SK-N-SH (cell line): ENCODE results near the gene SNRNP25.

ENCODE experiments used
- CTCF ChIP-seq: fragments of 200-600 bp; sonication (generic); IDR thresholded peaks from 2 replicates; pipeline ENCODE4 v1.6.1; 2017; ENCODE audit warnings: antibody characterized with exemption, mild to moderate bottlenecking, moderate library complexity
- RFX5 ChIP-seq: IDR thresholded peaks from 2 replicates; pipeline ENCODE4 v1.6.1; 2012; ENCODE audit warnings: mild to moderate bottlenecking, improper control_type of control experiment, low read length
- TF ChIP-seq, protein P1 (sequence below): IDR thresholded peaks from 2 replicates; pipeline ENCODE4 v1.6.1; 2012; ENCODE audit warnings: mild to moderate bottlenecking, low read depth, low read length, moderate library complexity

GRCh38 chr16:89391-90302, 36.0 kb downstream of the SNRNP25 start:
- TF ChIP-seq, protein P1, sequence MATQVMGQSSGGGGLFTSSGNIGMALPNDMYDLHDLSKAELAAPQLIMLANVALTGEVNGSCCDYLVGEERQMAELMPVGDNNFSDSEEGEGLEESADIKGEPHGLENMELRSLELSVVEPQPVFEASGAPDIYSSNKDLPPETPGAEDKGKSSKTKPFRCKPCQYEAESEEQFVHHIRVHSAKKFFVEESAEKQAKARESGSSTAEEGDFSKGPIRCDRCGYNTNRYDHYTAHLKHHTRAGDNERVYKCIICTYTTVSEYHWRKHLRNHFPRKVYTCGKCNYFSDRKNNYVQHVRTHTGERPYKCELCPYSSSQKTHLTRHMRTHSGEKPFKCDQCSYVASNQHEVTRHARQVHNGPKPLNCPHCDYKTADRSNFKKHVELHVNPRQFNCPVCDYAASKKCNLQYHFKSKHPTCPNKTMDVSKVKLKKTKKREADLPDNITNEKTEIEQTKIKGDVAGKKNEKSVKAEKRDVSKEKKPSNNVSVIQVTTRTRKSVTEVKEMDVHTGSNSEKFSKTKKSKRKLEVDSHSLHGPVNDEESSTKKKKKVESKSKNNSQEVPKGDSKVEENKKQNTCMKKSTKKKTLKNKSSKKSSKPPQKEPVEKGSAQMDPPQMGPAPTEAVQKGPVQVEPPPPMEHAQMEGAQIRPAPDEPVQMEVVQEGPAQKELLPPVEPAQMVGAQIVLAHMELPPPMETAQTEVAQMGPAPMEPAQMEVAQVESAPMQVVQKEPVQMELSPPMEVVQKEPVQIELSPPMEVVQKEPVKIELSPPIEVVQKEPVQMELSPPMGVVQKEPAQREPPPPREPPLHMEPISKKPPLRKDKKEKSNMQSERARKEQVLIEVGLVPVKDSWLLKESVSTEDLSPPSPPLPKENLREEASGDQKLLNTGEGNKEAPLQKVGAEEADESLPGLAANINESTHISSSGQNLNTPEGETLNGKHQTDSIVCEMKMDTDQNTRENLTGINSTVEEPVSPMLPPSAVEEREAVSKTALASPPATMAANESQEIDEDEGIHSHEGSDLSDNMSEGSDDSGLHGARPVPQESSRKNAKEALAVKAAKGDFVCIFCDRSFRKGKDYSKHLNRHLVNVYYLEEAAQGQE = no peak
- TF ChIP-seq CTCF = no peak
- TF ChIP-seq RFX5 = no peak
